Activated T-cell treated with anti-CD3 and anti-CD28 coated beads, Interleukin-2, amount 50 U/mL, for 1 hour (primary cell): ENCODE results near the gene FAM20A.

Source experiments
- DNase-seq: peaks from one replicate; pipeline ENCODE4 v3.0.0-alpha.2; 2020

Gene FAM20A

DNA sequence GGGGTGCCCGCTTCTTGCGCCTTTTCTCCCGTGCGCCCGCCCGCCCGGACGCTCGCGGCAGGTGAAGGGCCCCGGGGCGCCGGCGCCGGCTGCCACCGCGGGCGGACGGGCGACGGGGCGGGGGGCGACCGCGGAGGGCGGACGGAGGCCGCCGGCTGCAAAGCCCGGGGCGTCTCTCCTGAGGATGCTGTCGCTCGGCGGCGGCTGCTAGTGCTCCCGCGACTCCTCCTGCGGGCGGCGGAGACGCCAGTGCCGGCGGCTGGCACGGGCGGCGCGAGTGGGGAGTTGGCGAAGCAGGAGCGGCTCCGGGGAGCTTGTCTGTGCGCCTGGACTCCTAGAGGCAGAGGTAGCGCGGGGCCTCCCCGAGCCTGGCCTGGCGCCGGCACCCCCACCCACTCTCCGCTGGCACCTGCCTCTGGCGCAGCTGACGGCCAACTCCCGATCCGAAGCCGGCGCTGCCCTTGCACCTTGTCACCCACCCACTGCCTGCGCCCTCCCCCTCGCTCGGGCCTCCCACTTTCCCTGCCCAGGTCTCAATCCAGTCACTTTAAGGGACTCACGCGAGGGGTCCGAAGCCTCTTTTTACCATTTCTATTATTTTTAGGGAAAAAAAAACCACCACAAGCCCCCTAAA lies at the start of gene FAM20A:
Gene FAM20A (minus strand): TSS at position 437 of the 634 bp plus-strand sequence. CDS start 701 bp downstream, outside the sequence.
- peak; percentile 20 for DNase-seq

DNA sequence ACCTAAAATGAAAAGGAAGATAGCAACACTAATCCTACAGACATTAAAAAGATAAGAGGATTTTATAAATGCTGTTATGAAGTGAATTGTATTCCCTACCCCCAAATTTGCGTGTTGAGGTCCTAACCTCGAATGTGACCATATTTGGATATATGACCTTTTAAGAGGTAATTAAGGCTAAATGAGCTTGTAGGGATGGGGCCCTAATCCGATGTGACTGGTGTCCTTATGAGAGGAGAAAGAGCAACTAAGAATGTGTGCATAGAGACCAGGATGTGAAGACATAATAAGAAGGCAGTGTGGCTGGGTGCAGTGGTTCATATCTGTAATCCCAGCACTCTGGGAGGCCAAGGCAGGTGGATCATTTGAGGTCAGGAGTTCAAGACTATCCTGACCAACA lies 48.2 kb upstream of the FAM20A start:
- DNase-seq = no peak

DNA sequence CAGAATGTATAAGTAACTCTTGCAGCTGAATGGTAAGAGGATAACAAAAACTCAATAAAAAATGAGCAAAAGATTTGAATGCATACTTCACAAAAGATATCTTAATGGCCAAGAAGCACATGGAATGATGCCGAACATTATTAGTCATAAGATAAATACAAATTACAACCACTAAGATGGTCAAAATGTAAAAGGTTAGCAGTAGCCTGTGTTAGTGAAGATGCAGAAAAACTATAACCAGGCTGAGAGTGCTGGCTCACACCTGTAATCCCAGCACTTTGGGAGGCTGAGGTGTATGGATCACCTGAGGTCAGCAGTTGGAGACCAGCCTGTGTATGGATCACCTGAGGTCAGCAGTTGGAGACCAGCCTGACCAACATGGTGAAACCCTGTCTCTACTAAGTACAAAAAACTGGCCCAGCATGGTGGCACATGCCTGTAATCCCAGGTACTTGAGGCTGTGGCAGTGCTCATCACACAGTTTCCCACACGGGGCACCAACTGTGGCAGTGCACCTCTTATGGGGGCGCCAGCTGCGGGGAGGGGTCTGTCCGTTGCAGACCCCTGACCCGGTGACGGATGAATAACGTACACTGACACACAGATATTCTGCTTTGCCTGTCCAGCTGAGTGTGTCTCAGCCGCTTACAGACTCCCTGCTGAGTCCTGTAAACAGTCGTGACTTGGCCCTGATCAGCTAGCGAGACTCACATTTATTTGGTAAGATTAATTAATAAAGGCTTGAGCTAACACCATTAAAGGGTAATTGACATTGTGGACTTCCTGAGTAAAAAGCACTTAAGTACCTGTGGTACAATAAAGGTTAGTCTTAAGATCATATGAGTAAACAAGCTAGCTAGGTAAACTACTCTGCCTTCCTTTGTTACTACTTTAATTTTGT lies 45.7 kb upstream of the FAM20A start:
- no peak for DNase-seq

DNA sequence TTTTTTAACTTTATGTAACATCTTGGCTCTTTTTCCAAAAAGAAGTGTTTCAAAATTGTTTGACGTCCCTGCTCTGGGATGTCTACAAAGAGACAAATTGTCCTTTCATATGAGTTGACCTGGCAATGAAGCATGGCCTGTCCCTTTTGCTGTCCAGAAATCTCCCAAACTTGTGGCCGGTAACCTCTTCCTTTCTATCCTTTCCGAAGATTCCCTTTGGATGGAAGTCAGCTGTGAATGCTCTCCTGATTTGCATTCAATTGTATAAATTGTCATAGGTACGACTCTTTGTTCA lies 40.9 kb upstream of the FAM20A start:
- DNase-seq = no peak

DNA sequence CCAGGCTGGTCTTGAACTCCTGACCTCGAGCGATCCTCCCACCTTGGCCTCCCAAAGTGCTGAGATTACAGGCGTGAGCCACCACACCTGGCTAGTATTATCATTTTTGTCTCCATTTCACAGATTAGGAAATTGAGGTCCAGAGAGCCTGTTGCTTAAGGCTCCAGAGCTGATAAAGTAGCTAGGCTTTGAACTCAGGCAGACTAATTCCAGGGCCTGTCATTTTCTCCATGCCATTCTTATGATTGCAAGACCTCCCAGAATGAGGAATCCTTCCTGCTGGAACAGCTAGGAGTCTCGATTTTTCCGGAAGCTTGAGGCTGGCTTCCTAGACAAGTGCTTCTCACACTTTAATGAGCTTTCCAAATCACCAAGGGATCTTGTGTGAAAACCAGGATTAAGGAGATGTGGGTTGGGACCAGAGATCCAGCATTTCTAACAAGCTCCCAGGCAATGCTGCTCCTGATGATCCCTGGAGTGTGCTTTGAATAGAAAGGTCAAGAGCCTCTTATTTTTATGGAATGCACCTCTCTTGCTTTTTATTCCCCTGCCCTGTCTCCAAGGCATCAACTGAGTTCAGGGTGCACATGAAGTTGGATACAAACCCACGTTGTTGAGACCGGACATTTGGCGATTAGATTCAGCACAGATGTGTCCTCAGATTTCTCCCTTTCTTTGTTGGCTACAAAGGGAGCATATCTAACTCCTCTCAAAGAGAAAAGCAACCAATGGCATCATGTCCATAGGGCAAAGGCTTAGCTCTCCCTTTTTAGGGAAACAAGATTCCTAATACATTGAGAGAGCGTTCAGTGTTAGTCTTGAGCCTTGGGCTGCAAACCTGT lies 40.3 kb upstream of the FAM20A start:
- no peak for DNase-seq

DNA sequence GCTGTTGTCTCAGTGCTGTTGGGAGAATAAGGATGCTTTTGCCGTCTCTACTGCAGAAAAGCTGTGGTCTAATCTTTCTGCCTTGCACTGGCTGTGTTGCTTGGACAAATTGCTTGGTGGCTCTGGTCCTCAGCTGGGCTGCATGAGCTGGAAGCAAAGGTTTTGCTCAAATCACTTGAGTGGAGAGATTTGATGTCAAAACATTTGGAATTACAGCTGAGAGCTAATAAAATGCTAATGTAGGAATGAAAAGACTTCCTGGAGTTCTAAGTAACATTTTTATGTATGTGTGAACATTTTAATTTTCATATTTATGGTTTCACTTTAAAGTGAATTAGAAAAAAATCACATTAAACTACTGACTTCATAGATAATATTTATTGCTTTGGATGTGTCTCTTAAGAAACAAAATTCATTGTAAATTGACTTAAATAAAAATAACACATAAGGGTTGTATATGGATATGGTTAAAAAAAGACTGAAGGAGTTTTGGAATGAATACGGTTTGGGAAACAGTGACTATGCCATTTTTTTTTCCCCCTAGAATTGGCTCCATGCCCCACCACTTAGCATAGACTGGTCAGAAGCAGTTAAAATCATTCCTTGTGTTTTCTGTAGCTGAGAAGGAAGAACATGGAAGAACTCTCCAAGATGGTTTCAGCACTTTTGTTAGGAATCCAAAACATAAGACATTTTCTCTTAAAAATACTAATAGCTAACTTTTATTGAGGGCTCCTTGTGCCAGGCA lies 39.2 kb upstream of the FAM20A start:
- DNase-seq = no peak

DNA sequence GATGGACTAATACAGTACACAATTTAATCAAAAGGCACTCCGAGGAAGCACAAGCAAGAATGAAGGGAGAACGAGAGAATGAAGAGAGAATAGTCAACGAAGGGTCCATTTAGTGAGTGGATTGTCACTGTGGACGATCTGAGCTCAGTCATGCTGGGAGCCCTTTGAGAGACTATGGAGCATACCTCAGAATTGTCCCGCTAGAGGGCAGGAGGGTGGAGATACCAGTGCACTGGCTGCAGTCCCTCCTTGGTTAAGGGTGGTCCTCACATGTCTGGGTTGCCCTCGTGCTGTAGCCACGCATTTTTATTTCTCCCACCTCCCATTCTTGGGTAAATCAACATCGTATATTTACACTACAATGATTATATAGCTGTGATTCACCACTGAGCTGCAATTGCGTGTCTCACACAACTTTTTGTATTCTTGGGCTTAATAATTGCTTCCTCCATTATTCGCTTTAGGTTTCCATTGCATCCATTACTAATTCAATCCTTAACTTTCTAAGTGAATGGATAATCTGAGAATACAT lies 33.2 kb upstream of the FAM20A start:
- DNase-seq = no peak

DNA sequence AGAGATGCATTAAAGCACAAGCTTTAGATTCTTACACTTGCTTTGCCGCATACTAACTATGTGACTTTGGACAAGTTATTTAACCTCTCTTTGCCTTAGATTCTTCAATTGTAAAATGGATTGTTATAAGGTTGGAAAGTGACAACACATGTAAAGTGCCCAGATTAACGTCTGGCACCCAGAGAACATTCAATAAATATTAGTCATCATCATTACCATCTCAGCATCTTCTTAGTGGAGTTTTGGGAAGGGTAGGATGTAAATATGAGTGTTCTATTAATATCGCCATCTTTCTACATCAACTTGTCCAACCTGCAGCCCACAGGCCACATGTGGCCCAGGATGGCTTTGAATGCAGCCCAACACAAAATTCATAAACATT lies 27.4 kb upstream of the FAM20A start:
- DNase-seq = no peak

DNA sequence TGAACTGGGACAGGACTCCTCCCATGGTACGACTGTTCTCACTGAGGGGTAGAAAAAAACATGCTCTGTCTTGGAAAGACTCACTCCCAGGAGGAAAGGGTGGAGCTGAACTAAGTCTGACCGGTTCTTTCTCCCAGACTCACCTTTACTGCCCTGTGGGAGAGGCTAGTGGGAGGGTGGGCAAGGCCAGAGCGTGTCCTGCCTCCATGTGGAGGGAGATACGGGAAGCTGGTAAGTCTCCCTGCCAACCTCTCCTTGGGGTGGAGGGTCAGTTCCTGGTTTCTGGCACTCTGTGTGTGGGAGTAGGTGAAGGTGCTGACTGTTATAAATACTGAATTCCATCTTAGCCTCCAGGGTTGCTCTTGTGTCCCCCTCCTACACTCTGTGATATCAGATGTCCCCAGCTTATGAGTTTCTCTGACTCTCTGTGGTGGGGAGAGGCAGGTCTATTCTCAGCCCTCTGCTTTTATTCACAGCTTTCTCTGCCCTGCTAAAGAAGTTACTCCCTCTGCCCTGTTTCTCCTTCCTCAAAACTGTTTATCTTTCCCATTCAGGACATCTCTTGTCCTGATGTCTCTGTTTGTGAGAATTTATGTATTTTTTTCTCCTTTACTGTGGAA lies 26.9 kb upstream of the FAM20A start:
- no peak for DNase-seq

DNA sequence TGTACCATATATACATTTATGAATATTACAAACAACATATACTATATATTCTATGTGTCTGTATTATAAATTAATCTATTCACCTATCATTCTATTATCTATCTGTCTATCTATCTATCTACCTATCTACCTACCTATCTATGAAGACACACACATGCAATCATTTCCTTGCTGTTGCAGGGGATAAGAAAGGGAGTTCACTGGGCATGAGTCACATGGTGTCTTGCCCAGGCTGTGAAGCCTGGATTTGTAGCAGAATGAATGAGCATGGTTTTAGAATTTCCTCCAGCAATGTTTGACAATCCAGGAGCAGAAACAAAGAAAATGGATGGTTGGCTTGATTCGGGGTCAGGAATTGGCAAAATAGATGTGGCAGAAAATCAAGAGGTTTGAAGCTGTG lies 23.2 kb upstream of the FAM20A start:
- DNase-seq = no peak

DNA sequence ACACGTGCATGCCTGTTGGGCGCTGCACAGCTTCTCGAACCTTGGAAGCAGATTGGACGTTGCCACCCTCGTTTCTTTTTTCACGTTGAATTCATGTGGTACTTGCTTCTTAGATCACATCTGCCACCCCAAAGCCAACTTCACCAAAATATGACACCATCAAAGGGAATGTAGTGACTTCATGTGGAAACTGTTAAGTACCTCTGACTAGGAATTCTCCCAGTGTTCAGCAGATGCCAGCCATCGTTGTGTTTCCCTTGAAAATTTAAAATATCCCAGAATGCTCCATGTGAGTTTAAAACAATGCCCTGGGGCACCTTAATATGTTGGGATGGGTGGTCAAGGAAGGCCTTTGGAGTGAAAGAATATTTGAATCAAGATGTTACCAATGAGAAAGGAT lies 22.6 kb upstream of the FAM20A start:
- DNase-seq = no peak

DNA sequence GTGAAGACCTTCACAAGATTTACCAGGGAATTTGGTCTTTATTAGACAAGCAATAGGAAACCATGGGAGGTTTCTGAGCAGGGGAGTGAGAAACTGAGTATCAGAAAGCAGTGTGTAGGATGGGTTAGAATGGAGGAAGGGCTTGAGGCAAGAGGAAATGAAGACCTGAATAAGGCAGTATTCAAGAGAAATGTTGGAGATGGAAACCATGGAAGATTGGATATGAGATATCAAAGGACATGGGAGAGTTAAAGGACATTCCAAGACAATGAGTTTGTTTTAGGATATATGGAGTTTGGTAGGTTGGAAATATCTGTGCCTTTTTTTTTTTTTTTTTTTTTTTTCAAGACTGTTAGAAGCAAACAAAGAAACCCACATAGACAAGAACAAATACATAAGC lies 21.3 kb upstream of the FAM20A start:
- DNase-seq = no peak

DNA sequence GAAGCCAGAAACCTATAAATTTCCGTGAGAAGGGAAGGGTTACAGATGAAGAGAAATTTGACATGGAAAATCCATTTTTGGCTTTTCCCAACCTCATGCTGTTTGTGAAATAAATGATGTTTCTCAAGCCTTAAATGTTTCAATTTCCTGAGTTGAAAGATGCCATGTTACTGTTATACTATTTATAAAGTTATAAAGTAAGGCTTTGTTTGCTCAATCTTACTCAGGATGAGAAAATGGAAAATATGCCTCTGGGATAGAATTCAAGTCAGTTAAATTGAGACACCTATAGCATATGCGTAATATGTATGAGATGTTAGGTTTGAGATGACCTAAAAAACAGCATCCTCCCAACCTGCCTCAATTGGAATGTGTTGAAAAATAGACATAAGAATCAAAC lies 19.9 kb upstream of the FAM20A start:
- no peak for DNase-seq

DNA sequence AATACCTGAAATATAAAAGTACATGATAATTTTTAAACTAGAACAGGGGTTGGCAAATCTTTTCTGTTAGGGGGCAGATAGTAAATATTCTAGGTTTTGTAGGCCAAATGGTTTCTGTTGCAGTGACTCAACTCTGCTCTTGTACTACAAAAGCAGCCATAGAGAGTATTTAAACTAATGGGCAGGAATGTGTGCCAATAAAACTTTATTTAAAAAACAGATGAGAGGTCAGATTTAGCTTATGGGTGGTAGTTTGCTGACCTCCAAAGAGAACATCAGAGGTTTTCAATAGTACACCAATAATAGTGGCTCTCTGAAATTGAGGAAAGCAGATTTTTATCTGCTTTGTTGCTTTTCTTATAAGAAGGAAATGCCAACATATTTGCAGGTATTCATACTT lies 15.2 kb upstream of the FAM20A start:
- no peak for DNase-seq

DNA sequence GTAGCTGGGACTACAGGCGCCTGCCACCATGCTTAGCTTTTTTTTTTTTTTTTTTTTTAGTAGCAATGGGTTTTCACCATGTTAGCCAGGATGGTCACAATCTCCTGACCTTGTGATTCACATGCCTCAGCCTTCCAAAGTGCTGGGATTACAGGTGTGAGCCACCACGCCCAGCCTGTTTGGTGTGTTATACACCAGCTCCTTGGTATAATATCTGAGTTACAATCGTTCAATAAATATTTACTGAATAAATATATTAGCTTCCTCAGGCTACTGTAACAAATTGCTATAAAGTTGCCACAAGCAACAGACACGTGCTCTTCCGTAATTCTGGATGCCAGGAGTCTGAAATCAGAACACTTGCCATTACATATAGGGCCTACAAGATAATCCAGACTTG lies 13.6 kb upstream of the FAM20A start:
- DNase-seq = no peak

DNA sequence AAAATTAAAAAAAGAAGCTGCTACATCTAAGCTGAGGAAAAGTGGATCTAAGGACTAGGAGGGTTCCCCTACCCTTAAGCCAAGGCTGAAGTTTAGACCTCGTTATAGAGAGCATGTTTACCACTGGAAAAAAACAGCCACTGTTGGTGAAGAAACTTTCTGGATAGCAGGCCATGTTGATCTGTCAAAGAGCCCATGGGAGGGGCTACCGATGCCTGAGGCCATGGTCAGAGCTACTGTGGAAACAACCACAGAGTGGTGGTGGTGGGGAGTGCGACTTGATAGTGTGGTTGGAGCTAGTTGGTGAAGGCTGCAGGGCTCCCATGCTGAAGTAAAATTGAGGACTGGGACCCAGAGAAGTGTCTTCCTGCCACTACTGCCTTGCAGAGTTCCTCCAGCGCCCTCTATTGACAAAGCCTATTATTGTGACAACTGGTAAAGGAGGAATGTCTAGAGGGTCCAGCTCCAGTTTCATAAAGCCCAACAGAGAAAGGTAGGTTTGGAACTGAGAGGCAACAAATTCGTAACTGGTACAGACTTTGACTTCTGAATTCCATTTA lies 12.7 kb upstream of the FAM20A start:
- no peak for DNase-seq

DNA sequence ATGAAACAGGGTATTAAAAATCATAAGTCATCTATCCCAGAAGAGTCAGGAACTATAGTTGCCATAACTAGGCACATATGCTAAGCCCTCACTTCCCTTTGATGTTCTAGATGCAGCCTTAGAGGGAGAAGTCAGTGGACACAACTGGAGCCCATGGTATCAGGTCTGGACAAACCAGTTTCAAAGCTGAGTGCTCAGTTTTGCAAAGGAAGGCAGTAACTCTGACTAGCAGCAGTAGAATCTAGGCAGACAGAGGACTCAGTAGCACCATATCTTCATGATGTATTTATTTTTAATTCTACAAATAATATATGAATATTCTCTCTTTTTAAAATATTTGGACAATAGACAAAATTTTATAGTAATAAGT lies 11.7 kb upstream of the FAM20A start:
- no peak for DNase-seq

DNA sequence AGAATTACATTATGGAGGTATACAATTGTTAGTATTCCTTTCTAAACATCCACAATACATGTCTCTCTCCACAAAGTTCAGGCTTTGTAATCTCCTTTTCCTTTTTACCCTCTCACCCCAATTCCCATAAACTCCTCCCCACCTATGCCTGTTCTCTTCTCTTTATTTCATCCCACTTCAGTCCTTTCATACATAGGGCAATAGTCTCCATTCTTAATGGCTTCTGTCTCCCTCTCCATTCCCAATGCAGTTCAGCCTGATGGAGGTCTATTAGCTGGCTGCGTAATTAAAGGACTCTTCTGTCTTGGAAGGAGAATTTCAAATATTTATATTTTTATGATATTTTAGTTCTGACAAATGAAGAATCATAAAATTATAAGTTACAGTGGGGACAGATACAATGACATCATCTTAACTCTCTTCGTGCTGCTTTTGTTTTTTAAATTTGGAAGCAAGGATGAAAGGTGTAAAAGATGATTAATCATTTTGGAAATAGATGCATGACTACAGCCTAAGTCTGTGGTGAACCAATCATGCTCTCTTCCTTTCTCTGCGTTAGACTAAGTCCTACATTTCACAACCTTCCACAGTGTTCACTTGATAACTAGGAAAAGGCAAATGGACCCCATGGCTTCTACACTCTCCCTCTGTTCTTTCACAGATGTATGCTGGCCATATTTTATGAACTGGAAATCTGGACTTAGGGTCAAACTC lies 11.2 kb upstream of the FAM20A start:
- no peak for DNase-seq

DNA sequence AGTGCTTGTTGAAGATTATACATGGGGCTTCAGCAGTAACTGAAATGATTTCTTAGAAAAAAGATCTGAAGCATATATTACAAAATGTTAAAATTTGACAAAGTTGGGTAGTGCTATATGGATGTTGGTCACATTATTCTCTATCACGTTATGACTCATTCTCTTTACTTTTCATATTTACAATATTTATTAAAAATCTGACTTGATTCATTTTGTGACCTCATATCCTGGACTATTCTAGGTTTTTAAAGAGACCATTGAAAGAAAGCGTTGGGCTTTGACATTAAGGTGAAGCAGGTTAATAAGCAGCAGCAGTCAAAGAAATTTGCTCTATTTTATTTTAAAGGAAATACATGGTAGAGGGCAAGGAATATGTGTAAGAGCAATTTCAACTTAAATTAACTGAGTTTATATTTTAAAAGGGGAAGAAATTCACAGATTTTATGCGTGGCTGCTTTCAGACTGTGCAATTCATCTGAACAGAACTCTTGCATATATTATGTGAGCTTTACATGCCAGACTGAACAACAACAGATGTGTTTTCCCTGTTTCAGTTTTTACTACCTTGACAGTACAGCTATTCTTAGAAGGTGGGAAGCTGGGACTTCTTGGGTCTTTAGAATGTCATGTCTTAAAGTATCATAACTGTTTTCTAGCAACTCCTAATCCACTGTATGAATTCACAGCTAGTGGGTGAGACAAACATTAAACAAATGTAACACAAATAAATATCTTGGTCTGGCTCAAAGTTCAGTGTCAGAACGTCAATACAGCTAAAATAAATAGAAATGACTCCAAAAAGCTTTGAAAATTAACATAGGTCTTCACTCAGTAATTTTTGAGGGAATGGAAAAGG lies 10.4 kb upstream of the FAM20A start:
- no peak for DNase-seq

DNA sequence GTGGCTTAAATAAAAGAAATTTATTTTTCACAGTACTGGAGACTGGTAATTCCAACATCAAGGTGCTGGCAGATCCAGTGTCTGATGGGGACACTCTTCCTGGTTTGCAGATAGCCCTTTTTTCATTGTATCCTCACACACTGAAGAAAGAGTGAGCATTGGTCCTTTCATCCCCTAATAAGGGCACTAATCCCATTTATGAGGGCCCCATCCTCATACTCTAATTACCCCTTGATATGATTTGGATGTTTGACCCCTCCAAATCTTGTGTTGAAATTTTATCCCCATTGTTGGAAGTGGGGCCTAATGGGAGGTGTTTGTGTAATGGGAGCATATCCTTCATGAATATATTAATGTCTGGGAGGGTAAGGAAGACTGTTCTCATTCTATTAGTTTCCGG lies 9.4 kb upstream of the FAM20A start:
- no peak for DNase-seq
